Panc1 (cell line): ENCODE results near the gene FARP1. TPM values are rescaled to one million over a fixed set of nuclear protein-coding genes. Genes with fewer than 3 reads are reported as not detected.

Source experiments
- ATAC-seq: fragments of 200-7000 bp; cut with Tn5 transposase; 2 replicates; pipeline ENCODE4 v1.9.1; 2020; ENCODE audit warnings: mild to moderate bottlenecking, moderate library complexity
- BruUV-seq: library from RNA; stranded (reverse); fragments of 400-500 nt; replicated peaks from 2 replicates; lab custom pipeline; 2021; lab: Mats Ljungman, UMichigan
- CTCF ChIA-PET: fragments of 300-600 bp; sonication (Branson Sonifier 250); formaldehyde crosslinking; loops from one replicate; lab custom pipeline; 2022; ENCODE audit warnings: antibody characterized with exemption; lab: Charles Lee
- POLR2A ChIA-PET: fragments of 300-600 bp; sonication (Branson Sonifier 250); formaldehyde crosslinking; loops from one replicate; lab custom pipeline; 2022; ENCODE audit warnings: antibody characterized with exemption; lab: Charles Lee
- DNase-seq: peaks from one replicate; pipeline ENCODE4 v3.0.0-alpha.2; 2010; ENCODE audit warnings: low read depth, low spot score
- H3K27ac ChIP-seq: 2 replicates; pipeline ENCODE4 v1.5.1; 2011; ENCODE audit warnings: mild to moderate bottlenecking, low read length, inconsistent platforms
- H3K27me3 ChIP-seq: fragments of 200-500 bp; sonication (Bioruptor generic); 2 replicates; pipeline ENCODE4 v1.6.0; 2014; ENCODE audit warnings: low read length, inconsistent platforms; ENCODE audit not compliant: control insufficient read depth, insufficient read depth
- H3K36me3 ChIP-seq: fragments of 200-500 bp; sonication (Bioruptor generic); 2 replicates; pipeline ENCODE4 v1.5.1; 2014; ENCODE audit warnings: inconsistent platforms, mild to moderate bottlenecking, low read length, moderate library complexity; ENCODE audit not compliant: control insufficient read depth, insufficient read depth
- H3K4me1 ChIP-seq: 2 replicates; pipeline ENCODE4 v1.5.1; 2011; ENCODE audit warnings: inconsistent platforms, mild to moderate bottlenecking, low read length, moderate library complexity; ENCODE audit not compliant: control insufficient read depth, insufficient read depth
- H3K4me3 ChIP-seq, 2 experiments: 2 replicates each; pipeline ENCODE4 v1.5.1; 2011 to 2012; ENCODE audit warnings: low read depth in 2 of 2, low read length in 2 of 2, mild to moderate bottlenecking in 2 of 2, inconsistent platforms in 1 of 2, moderate library complexity in 1 of 2
- H3K9me3 ChIP-seq: fragments of 200-500 bp; sonication (Bioruptor generic); 2 replicates; pipeline ENCODE4 v1.5.1; 2014; ENCODE audit warnings: low read depth, mild to moderate bottlenecking, inconsistent platforms, low read length, moderate library complexity; ENCODE audit not compliant: control insufficient read depth, insufficient read depth
- POLR2AphosphoS5 ChIP-seq: IDR thresholded peaks from 2 replicates; pipeline ENCODE4 v1.6.1; 2012; ENCODE audit warnings: mild to moderate bottlenecking, low read depth, low read length, moderate library complexity
- SIN3A ChIP-seq: IDR thresholded peaks from 2 replicates; pipeline ENCODE4 v1.6.1; 2012; ENCODE audit warnings: low read depth, mild to moderate bottlenecking, low read length, moderate library complexity, borderline replicate concordance; ENCODE audit not compliant: insufficient read depth
- TCF7L2 ChIP-seq: IDR thresholded peaks from 2 replicates; pipeline ENCODE4 v1.6.1; 2011; ENCODE audit warnings: mild to moderate bottlenecking, low read depth, low read length, inconsistent platforms
- in situ Hi-C: cut with HindIII; loops from 2 replicates; pipeline ENCODE4 v1.10.0; 2016; ENCODE audit warnings: low sequenced_read_pairs, low pct_unique_long_range_greater_than_20kb
- intact Hi-C: fragments of 100-400 bp; cut with micrococcal nuclease; formaldehyde crosslinking; loops from one replicate; pipeline ENCODE4 v1.10.0; 2022; ENCODE audit not compliant: unreplicated experiment
- total RNA-seq: library from RNA; stranded (reverse); gene quantifications from one replicate; pipeline ENCODE4 v1.2.1, GENCODE V29; 2021; ENCODE audit not compliant: unreplicated experiment
- TF ChIP-seq, protein P1 (sequence below): fragments of 450-650 bp; IDR thresholded peaks from 2 replicates; pipeline ENCODE4 v1.5.1; 2017; ENCODE audit warnings: mild to moderate bottlenecking
- TF ChIP-seq, protein P2 (sequence below), 2 experiments: IDR thresholded peaks; 2 replicates each; pipeline ENCODE4 v1.6.1; 2011 to 2012; ENCODE audit warnings: low read depth in 2 of 2, control low read depth in 1 of 2, low read length in 1 of 2, mild to moderate bottlenecking in 1 of 2, moderate library complexity in 1 of 2; ENCODE audit not compliant: insufficient read depth in 1 of 2

Gene FARP1
- total RNA-seq, 1 experiment from 2014 or later = 61.9 TPM

GRCh38 chr13:98243929-98244272 is 101.0 kb downstream of the FARP1 start:
- intact Hi-C loops (no loop called here), in situ Hi-C loops (no loop called here)
- Histone ChIP-seq H3K4me1 (no peaks in the 10 kb centered on the region), H3K27ac (no peak overlapping the region), H3K4me3 (no peak overlapping the region), H3K27me3 (no peaks in the 10 kb centered on the region), H3K9me3 (no peaks in the 10 kb centered on the region), H3K36me3 (no peaks in the 10 kb centered on the region)
- ChIA-PET CTCF (no interaction called here), POLR2A (interaction anchor here (0.6 kb wide), 1 partner anchor 1772 kb away, joined by 8 read pairs; no protein-coding TSS in a partner anchor)
- TF ChIP-seq, protein P1, sequence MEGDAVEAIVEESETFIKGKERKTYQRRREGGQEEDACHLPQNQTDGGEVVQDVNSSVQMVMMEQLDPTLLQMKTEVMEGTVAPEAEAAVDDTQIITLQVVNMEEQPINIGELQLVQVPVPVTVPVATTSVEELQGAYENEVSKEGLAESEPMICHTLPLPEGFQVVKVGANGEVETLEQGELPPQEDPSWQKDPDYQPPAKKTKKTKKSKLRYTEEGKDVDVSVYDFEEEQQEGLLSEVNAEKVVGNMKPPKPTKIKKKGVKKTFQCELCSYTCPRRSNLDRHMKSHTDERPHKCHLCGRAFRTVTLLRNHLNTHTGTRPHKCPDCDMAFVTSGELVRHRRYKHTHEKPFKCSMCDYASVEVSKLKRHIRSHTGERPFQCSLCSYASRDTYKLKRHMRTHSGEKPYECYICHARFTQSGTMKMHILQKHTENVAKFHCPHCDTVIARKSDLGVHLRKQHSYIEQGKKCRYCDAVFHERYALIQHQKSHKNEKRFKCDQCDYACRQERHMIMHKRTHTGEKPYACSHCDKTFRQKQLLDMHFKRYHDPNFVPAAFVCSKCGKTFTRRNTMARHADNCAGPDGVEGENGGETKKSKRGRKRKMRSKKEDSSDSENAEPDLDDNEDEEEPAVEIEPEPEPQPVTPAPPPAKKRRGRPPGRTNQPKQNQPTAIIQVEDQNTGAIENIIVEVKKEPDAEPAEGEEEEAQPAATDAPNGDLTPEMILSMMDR = no peak
- TF ChIP-seq TCF7L2 (no peak), POLR2AphosphoS5 (no peak), SIN3A (no peak)
- TF ChIP-seq, protein P2, sequence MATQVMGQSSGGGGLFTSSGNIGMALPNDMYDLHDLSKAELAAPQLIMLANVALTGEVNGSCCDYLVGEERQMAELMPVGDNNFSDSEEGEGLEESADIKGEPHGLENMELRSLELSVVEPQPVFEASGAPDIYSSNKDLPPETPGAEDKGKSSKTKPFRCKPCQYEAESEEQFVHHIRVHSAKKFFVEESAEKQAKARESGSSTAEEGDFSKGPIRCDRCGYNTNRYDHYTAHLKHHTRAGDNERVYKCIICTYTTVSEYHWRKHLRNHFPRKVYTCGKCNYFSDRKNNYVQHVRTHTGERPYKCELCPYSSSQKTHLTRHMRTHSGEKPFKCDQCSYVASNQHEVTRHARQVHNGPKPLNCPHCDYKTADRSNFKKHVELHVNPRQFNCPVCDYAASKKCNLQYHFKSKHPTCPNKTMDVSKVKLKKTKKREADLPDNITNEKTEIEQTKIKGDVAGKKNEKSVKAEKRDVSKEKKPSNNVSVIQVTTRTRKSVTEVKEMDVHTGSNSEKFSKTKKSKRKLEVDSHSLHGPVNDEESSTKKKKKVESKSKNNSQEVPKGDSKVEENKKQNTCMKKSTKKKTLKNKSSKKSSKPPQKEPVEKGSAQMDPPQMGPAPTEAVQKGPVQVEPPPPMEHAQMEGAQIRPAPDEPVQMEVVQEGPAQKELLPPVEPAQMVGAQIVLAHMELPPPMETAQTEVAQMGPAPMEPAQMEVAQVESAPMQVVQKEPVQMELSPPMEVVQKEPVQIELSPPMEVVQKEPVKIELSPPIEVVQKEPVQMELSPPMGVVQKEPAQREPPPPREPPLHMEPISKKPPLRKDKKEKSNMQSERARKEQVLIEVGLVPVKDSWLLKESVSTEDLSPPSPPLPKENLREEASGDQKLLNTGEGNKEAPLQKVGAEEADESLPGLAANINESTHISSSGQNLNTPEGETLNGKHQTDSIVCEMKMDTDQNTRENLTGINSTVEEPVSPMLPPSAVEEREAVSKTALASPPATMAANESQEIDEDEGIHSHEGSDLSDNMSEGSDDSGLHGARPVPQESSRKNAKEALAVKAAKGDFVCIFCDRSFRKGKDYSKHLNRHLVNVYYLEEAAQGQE (IDR thresholded peaks at IDR 0.05; ENCODE audit: insufficient read depth in 1 of 2, low read depth in 2 of 2, low read length in 1 of 2) = no peak
- no peak for ATAC-seq
- BruUV-seq = no TSS peak
- DNase-seq = no peak

DNA sequence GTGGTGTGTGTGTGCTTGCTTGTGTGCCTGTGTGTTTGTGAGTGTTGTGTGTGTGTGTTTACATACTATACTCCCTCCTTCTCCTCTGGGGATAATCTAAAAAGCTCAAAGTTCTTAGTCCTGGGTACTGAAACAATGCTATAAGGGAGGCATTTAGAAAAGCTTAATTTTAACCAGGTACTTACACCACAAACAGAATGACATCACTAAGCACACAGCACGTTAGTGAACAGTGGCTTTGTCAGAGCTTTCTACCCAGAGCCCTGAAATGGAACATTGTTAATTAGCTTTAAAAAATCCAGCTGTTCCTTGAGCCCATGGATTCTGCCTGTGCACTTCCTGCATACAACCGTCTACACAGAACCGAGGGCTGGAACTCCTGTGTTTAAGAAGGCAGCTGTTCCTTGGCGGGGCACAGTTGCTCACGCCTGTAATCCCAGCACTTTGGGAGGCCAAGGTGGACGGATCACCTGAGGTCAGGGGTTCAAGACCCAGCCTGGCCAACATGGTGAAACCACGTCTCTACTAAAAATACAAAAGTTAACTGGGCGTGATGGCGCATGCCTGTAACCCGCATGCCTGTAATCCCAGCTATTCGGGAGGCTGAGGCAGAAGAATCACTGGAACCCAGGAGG is 103.8 kb downstream of the FARP1 start:
- ChIA-PET CTCF (no interaction called here), POLR2A (interaction anchor here (0.6 kb wide), 2 partner anchors 64 to 85 kb away, joined by 6 to 7 read pairs; no protein-coding TSS in a partner anchor)
- BruUV-seq = no TSS peak
- DNase-seq (no peak), ATAC-seq (no peak)
- in situ Hi-C loops = no loop called here
- no peaks in the 10 kb centered on the region for H3K9me3 ChIP-seq
- no peaks in the 10 kb centered on the region for H3K27me3 ChIP-seq
- intact Hi-C loops = no loop called here
- H3K27ac ChIP-seq = no peak overlapping the region
- TF ChIP-seq SIN3A (no peak), TCF7L2 (no peak), POLR2AphosphoS5 (no peak)
- TF ChIP-seq, protein P2 (IDR thresholded peaks at IDR 0.05; ENCODE audit: insufficient read depth in 1 of 2, low read depth in 2 of 2, low read length in 1 of 2) = no peak
- TF ChIP-seq, protein P1 = no peak
- H3K36me3 ChIP-seq = no peaks in the 10 kb centered on the region
- H3K4me1 ChIP-seq = no peaks in the 10 kb centered on the region
- no peak overlapping the region for H3K4me3 ChIP-seq
